Keratinocyte (primary cell): Measurements from ENCODE around the gene KCTD13. TPM values are rescaled to one million over a fixed set of nuclear protein-coding genes. Genes with fewer than 3 reads are reported as not detected.

Experiments used
- DNase-seq: peaks from one replicate; pipeline ENCODE4 v3.0.0-alpha.2; 2011; ENCODE audit warnings: low read depth, missing footprints, low spot score
- FAIRE-seq: peaks from 2 replicates; lab custom pipeline; 2011; peaks lifted over from hg19 to GRCh38; lab: Jason Lieb, UNC
- H2AFZ ChIP-seq: 2 replicates; pipeline ENCODE4 v1.6.0; 2012; ENCODE audit warnings: low read length, control low read depth, inconsistent platforms; ENCODE audit not compliant: control insufficient read depth
- H3K27ac ChIP-seq: 2 replicates; pipeline ENCODE4 v1.5.1; 2011; ENCODE audit warnings: low read length; ENCODE audit not compliant: control insufficient read depth, insufficient read depth
- H3K27me3 ChIP-seq: 3 replicates; pipeline ENCODE4 v1.6.0; 2011; ENCODE audit warnings: low read length; ENCODE audit not compliant: control insufficient read depth, insufficient read depth; ENCODE audit errors: extremely low read depth
- H3K36me3 ChIP-seq, 2 experiments: 2 replicates in 1 of 2; 3 replicates in 1 of 2; pipeline ENCODE4 v1.5.1; 2011; ENCODE audit warnings: low read length in 2 of 2, mild to moderate bottlenecking in 1 of 2; ENCODE audit not compliant: control insufficient read depth in 2 of 2, insufficient read depth in 2 of 2; ENCODE audit errors: extremely low read depth in 1 of 2
- H3K4me1 ChIP-seq: 3 replicates; pipeline ENCODE4 v1.5.1; 2011; ENCODE audit warnings: low read length; ENCODE audit not compliant: control insufficient read depth, insufficient read depth; ENCODE audit errors: extremely low read depth
- H3K4me2 ChIP-seq: 3 replicates; pipeline ENCODE4 v1.6.0; 2011; ENCODE audit warnings: low read depth, low read length; ENCODE audit not compliant: control insufficient read depth, insufficient read depth; ENCODE audit errors: extremely low read depth
- H3K4me3 ChIP-seq, 3 experiments: fragments of 200-600 bp in 1 of 3; sonication (generic) in 1 of 3; 2 replicates in 2 of 3; 3 replicates in 1 of 3; pipeline ENCODE4 v1.5.1; 2011 to 2016; ENCODE audit warnings: low read length in 3 of 3, mild to moderate bottlenecking in 3 of 3, control low read depth in 2 of 3, inconsistent platforms in 1 of 3, low read depth in 1 of 3, mixed read lengths in 1 of 3, mixed run types in 1 of 3, moderate library complexity in 1 of 3; ENCODE audit not compliant: control insufficient read depth in 2 of 3, insufficient read depth in 2 of 3; ENCODE audit errors: extremely low read depth in 1 of 3
- H3K79me2 ChIP-seq: 2 replicates; pipeline ENCODE4 v1.6.0; 2012; ENCODE audit warnings: low read length; ENCODE audit not compliant: control insufficient read depth, insufficient read depth
- H3K9ac ChIP-seq: 3 replicates; pipeline ENCODE4 v1.6.0; 2011; ENCODE audit warnings: low read length; ENCODE audit not compliant: control insufficient read depth, insufficient read depth; ENCODE audit errors: extremely low read depth
- H3K9me1 ChIP-seq: 3 replicates; pipeline ENCODE4 v1.6.0; 2011; ENCODE audit warnings: low read length; ENCODE audit not compliant: control insufficient read depth, insufficient read depth; ENCODE audit errors: extremely low read depth
- H3K9me3 ChIP-seq: 2 replicates; pipeline ENCODE4 v1.5.1; 2012; ENCODE audit warnings: low read depth, low read length; ENCODE audit not compliant: control insufficient read depth
- H4K20me1 ChIP-seq: 3 replicates; pipeline ENCODE4 v1.6.0; 2011; ENCODE audit warnings: low read length; ENCODE audit not compliant: control insufficient read depth, insufficient read depth; ENCODE audit errors: extremely low read depth
- EZH2 ChIP-seq: IDR thresholded peaks from one replicate; pipeline ENCODE4 v1.6.1; 2012; ENCODE audit warnings: inconsistent platforms, mild to moderate bottlenecking, low read length, moderate library complexity
- dilution Hi-C: fragments of 300-500 bp; cut with MboI; formaldehyde crosslinking; loops from one replicate; pipeline ENCODE4 v1.7.0; 2020; ENCODE audit warnings: low sequenced_read_pairs; ENCODE audit not compliant: extremely low pct_ligation_motif_present
- polyA plus RNA-seq, 5 experiments: library from polyadenylated mRNA; depleted of rRNA in 3 of 5; stranded (reverse) in 3 of 5; stranded (forward) in 1 of 5; unstranded in 1 of 5; fragments of >200 nt; gene quantifications; 1 replicate in 1 of 5; 2 replicates in 3 of 5; 3 replicates in 1 of 5; pipeline versions ENCODE4 v1.2.1 to v1.2.3, GENCODE V29; 2011 to 2012; ENCODE audit warnings: missing spikeins in 2 of 5, low read depth in 1 of 5, low replicate concordance in 1 of 5
- TF ChIP-seq, protein P1 (sequence below), 3 experiments: IDR thresholded peaks in 1 of 3; conservative IDR thresholded peaks in 1 of 3; optimal IDR thresholded peaks in 1 of 3; 2 replicates in 2 of 3; 3 replicates in 1 of 3; pipeline versions ENCODE3 to v1.5.1; 2011; ENCODE audit warnings: low read length in 3 of 3, mild to moderate bottlenecking in 3 of 3, moderate library complexity in 2 of 3, control low read depth in 1 of 3, inconsistent platforms in 1 of 3; ENCODE audit not compliant: insufficient read depth in 2 of 3; ENCODE audit errors: extremely low read depth in 1 of 3

Gene KCTD13
- polyA plus RNA-seq, 1 donor (not counting 4 experiments of a cell fraction or from before 2014, with no cell fraction given) = 9.2 TPM

DNA sequence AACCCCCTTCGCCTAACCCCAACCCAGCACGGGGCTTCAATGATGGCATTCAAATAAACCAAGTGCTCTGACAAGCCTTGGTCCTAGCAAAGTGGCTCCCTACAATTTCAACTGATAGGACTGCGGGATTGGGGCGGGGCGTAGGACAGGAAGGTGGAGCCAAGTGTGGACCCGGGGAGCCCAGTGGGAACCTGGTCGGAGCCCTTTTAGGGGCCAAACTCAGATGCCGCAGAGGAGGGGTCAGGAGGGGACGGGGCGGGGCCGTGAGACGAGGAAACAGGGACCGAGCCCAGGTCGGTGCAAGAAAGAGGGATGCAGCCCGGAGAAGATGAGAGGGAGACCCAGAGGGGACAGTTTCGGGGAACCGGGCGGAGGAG is 49.8 kb downstream of the KCTD13 start:
- dilution Hi-C loops = no loop called here
- no peaks in the 10 kb centered on the region for H4K20me1 ChIP-seq
- no peaks in the 10 kb centered on the region for H3K9me1 ChIP-seq
- no peak overlapping the region for H2AFZ ChIP-seq
- H3K27me3 ChIP-seq = peaks cover 26% of the 10 kb centered on the region
- no peak for DNase-seq
- no peak overlapping the region for H3K4me3 ChIP-seq
- H3K4me1 ChIP-seq = no peaks in the 10 kb centered on the region
- no peaks in the 10 kb centered on the region for H3K9me3 ChIP-seq
- no peak overlapping the region for H3K4me2 ChIP-seq
- no peak overlapping the region for H3K27ac ChIP-seq
- no peak for FAIRE-seq
- H3K36me3 ChIP-seq = no peaks in the 10 kb centered on the region
- no peak overlapping the region for H3K9ac ChIP-seq
- TF ChIP-seq, protein P1, sequence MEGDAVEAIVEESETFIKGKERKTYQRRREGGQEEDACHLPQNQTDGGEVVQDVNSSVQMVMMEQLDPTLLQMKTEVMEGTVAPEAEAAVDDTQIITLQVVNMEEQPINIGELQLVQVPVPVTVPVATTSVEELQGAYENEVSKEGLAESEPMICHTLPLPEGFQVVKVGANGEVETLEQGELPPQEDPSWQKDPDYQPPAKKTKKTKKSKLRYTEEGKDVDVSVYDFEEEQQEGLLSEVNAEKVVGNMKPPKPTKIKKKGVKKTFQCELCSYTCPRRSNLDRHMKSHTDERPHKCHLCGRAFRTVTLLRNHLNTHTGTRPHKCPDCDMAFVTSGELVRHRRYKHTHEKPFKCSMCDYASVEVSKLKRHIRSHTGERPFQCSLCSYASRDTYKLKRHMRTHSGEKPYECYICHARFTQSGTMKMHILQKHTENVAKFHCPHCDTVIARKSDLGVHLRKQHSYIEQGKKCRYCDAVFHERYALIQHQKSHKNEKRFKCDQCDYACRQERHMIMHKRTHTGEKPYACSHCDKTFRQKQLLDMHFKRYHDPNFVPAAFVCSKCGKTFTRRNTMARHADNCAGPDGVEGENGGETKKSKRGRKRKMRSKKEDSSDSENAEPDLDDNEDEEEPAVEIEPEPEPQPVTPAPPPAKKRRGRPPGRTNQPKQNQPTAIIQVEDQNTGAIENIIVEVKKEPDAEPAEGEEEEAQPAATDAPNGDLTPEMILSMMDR (optimal IDR thresholded peaks at IDR 0.05 in 1 of 3, IDR thresholded peaks at IDR 0.05 in 1 of 3, conservative IDR thresholded peaks at IDR 0.05 in 1 of 3; ENCODE audit: extremely low read depth in 1 of 3, insufficient read depth in 2 of 3, low read length in 3 of 3) = no peak
- no peak for TF ChIP-seq EZH2
- no peaks in the 10 kb centered on the region for H3K79me2 ChIP-seq

DNA sequence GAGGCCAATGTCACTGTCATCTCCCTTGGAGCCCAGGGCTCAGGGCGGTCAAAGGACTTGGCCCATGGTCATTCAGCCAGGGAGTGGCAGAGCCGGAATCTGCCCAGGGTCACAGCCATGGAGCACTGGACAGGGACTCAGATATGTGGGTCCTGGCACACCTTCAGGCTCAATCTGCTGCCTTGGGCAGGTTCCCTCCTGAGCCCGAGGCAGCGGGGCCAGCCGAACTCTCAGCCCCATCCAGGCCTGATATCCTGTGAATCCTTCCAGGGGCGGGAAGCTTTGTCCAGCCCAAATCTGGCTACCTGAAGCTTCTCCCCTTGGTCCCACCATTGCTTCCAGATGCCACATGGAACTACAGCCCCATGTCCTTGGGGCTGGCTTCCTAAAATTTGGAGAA is 50.8 kb downstream of the KCTD13 start:
- Histone ChIP-seq H3K4me2 (no peak overlapping the region), H3K9me3 (no peaks in the 10 kb centered on the region)
- dilution Hi-C loops = no loop called here

More for the DNA sequence above, 50.8 kb downstream of the KCTD13 start:
- Histone ChIP-seq H3K4me3 (no peak overlapping the region), H2AFZ (no peak overlapping the region), H3K36me3 (no peaks in the 10 kb centered on the region), H3K9ac (no peak overlapping the region), H3K27me3 (peaks cover 26% of the 10 kb centered on the region), H3K27ac (no peak overlapping the region), H4K20me1 (no peaks in the 10 kb centered on the region), H3K4me1 (no peaks in the 10 kb centered on the region), H3K9me1 (no peaks in the 10 kb centered on the region), H3K79me2 (no peaks in the 10 kb centered on the region)
- TF ChIP-seq EZH2 = no peak
- TF ChIP-seq, protein P1 (optimal IDR thresholded peaks at IDR 0.05 in 1 of 3, IDR thresholded peaks at IDR 0.05 in 1 of 3, conservative IDR thresholded peaks at IDR 0.05 in 1 of 3; ENCODE audit: extremely low read depth in 1 of 3, insufficient read depth in 2 of 3, low read length in 3 of 3) = no peak
- FAIRE-seq = no peak
- DNase-seq = no peak
